ENCODE results near the gene EPHB1.

GRCh38 chr3:134896696-134897095 lies 101.6 kb downstream of the EPHB1 start:
- TF ChIP-seq CTCF (IDR thresholded peaks at IDR 0.05; ENCODE audit: low read length) (no peak), EZH2 (IDR thresholded peaks at IDR 0.05; ENCODE audit: borderline replicate concordance, low read length) (no peak)
